GM21515 (cell line): ENCODE measurements around the gene NLGN4X.

Experiments
- ATAC-seq: cut with Tn5 transposase; IDR thresholded peaks from one replicate; pipeline ENCODE4 v1.9.1; 2021; ENCODE audit not compliant: unreplicated experiment

The NLGN4X gene

DNA sequence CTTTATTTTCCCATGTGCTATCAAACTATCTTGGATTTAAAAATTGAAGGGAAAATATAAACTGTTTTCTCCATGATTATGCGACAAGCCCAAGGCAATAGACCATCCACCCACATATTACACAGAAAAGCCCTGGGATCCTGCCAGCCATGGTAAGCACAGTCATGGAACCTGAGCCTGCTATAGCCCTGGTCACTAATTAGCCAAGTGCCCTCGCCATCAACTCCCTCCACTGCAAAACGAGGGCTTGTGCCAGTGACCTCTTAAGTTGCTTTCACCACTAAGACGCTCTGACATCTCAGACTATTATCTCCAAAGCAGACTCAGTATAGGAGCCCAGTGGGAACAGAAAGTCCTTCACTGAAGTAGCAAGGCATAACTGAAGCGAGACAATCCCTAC, 69.2 kb downstream of the NLGN4X start:
- ATAC-seq: no peak

- ATAC-seq: no peak
Measured at GRCh38 chrX:6151971-6152370, 76.7 kb downstream of the NLGN4X start.

- no peak for ATAC-seq
Measured at GRCh38 chrX:6149060-6149872, 79.4 kb downstream of the NLGN4X start.

DNA sequence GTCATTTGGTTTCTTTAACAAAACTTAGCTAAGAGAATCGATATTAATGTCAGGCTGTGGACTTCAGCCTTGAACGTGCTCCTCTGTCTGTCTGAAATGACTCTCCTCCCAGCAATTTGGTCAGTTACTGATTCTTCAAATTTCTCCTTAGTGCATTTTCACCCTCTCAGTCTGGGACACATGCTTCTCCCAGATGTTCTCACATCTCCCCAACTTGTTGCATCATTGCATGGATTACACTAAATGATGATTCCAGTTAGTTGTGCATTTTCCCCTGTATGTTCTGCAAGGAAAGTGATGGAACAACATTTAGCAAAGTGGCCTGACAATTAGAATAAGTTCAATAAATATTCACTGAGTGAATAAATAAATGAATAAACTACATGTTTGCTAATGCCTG, 94.4 kb downstream of the NLGN4X start:
- ATAC-seq: no peak

GRCh38 chrX:6132970-6133369, 95.7 kb downstream of the NLGN4X start:
- ATAC-seq: no peak

GRCh38 chrX:6131287-6131686, 97.4 kb downstream of the NLGN4X start:
- no peak for ATAC-seq

- no peak for ATAC-seq
Measured at GRCh38 chrX:6129195-6129594, 99.5 kb downstream of the NLGN4X start.

DNA sequence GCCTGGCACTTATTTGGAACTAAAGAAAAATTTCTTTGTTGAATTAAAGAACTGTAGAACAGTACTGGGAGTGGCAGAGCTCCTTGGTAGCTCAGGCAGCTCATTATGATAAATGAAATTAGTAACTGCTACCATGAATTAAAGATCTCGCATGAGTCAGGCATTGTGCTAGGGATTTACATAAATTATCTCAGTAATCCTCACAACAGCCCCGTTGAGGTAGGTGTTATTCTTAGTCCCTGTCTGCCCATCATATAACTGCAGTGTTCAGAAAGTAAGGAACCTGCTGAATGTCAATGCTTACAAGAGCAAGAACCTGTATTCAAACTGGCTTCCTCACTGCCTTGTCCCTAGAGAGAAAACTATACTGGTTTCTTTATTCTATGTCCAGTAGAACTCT, 108.3 kb downstream of the NLGN4X start:
- ATAC-seq: no peak

DNA sequence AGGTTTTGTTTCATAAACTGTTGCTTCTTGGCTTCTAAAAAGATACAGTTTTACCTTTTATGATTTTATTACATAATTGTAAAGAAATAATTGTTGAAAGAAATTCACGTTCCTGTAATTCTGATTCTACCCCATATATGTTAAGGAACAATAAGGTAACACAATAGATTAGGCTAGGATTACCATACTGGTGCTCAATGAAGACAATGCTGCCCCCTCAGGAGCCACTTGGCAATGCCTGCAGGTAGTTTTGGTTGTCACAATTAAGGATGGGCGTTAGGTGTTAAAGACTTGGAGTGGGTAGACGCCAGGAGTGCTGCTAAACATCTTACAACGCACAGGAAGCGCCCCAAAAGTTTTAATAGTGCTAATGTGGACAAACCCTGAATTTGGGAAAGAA, 133.2 kb downstream of the NLGN4X start:
- ATAC-seq: no peak

DNA sequence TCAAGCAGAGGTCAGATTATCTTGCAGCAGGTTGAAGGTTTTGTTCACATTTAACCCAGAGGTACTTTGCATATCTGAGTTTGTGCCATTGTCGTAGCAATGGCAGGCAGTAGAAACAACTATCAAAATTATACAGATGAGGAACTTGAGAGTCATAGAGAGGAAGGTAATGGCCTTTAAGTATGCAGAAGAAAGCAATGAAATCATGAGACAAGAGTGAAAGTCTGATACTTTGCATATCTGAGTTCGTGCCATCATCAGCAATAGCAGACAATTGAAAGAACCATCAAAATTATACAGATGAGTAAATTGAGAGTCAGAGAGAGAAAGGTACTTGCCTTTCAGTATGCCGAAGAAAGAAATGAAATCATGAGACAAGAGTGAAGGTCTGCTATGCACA, 154.1 kb downstream of the NLGN4X start:
- ATAC-seq: no peak

- ATAC-seq: no peak
Measured at GRCh38 chrX:6071731-6072130, 156.9 kb downstream of the NLGN4X start.

GRCh38 chrX:6067600-6067999, 161.1 kb downstream of the NLGN4X start:
- ATAC-seq: no peak

- ATAC-seq: no peak
Measured at GRCh38 chrX:6053141-6053540, 175.5 kb downstream of the NLGN4X start.

DNA sequence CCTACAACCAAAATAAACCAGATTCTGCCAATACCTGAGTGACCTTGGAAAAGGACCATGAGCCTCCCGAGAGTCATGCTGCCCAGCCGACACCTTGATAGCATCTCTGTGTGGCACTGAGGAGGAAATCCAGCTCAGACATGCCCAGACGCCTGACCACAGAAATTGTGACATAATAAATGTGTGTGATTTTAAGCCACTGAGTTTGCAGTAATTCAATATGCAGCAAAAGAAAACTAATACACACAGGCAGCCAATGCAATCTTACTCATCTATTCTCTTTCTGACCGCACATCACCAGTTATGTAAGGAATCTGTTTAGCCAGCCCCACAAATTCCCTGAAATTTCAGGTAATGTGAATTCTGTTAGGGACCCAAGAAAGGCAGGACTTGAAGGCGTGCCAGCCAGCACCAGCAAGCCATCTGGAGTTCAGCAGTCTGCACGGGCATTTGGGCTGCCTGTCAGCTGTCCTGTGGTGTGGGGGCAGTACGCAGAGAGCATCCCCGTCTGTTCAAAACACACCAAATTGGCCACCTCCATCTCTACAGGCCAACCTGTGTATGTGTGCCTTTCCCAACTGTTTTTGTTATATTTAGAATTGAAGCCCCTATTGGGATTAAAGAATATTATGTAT, 176.4 kb downstream of the NLGN4X start:
- no peak for ATAC-seq

DNA sequence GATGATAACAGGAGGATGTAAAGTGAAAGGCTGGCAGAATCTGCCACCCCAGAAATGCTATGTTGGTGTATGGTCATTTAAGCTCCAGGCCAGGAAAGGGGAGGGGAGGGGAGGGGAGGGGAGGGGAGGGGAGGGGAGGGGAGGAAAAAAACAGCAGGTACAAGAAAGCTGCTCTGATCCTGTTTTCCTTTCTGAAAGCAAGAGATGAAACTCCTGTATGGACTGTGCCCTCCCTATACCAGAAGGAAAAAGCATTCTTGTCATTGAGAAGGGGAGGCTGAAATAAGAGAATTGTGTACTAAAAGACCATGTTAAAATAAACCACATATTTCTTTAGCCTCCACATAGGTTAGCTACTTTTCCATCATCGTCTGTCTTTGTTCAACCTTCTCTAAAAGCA, 179.5 kb downstream of the NLGN4X start:
- ATAC-seq: no peak

DNA sequence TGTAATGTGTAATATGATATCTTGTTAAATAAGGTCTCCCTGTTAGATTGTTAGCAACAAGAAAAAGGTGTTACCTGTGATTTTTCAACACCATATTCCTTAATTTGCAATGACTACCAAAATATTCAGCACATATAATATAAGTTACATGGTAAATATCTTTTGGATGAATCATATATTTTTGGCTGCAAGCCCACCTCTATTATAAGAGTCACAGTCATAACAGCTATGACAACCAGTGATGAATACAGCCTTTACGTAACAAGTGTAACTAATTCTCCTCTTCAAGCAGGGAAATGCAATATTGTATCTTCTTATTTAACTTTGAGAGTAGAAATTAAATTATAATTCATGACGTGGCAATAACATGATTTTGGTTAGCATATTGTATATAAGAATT, 187.0 kb downstream of the NLGN4X start:
- no peak for ATAC-seq

GRCh38 chrX:6029014-6029413, 199.7 kb downstream of the NLGN4X start:
- no peak for ATAC-seq

DNA sequence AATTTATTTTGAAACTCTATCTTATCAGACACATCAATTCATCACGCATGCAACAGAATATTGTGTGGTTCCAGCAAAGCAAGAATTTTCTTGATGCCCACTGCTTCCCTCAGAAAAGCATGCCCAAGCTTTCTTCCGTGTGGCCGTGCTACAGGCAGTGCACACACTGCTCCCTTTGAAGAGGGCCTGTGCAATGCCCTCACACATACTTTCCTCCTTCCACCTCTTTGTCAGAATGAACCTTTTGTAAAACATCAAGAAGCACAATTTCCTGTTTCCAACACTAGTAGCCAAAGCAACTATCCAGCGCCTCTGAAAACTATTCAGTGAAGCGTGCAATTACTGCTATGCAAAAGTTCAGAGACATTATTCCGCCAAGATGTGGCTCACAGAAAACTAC, 201.7 kb downstream of the NLGN4X start:
- no peak for ATAC-seq

DNA sequence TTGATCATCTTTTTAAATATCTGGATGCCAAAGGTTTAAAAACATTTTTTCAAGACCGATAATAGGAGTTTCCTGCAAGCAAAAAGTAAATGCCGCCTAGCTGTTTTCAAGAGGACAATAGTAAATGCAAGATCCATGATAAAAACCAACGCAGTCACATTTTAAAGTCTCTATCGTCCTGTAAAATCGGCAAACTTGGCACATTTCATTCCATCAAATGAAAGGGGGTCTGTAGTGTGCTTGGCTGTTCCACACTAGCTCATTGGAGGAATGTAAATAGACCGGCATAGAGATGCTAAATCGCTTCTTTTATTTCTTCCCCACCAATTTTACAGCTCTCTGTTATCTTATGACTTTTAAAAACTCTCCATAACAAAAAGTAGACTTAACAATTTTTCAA, 202.2 kb downstream of the NLGN4X start:
- ATAC-seq: no peak

- ATAC-seq: no peak
Measured at GRCh38 chrX:6024204-6024603, 204.5 kb downstream of the NLGN4X start.

GRCh38 chrX:6021316-6022091, 207.2 kb downstream of the NLGN4X start:
- no peak for ATAC-seq

- no peak for ATAC-seq
Measured at GRCh38 chrX:6019076-6019475, 209.6 kb downstream of the NLGN4X start.
